Activated B cell treated with CpG ODN at 0.5 μM for 24 hours (primary cell): Measurements from ENCODE around the gene TRMT10B. TPM values are rescaled to one million over a fixed set of nuclear protein-coding genes. Genes with fewer than 3 reads are reported as not detected.
"Not testable (repeated sequence)": the region's sequence is repeated elsewhere in the genome, so short reads cannot be mapped to it uniquely, and the experiment has no call there.

Experiments used
- ATAC-seq: fragments of 200-7000 bp; cut with Tn5 transposase; one replicate; pipeline ENCODE4 v1.10.0; 2021; ENCODE audit warnings: low read depth, mild to moderate bottlenecking, moderate library complexity
- CTCF ChIA-PET: fragments of 350-600 bp; sonication (Branson Sonifier 250); formaldehyde crosslinking; loops from one replicate; lab custom pipeline; 2021; ENCODE audit warnings: antibody characterized with exemption; lab: Charles Lee
- POLR2A ChIA-PET: fragments of 350-600 bp; sonication (Branson Sonifier 250); formaldehyde crosslinking; loops from one replicate; lab custom pipeline; 2021; ENCODE audit warnings: antibody characterized with exemption; lab: Charles Lee
- DNase-seq: peaks from one replicate; pipeline ENCODE4 v3.0.0; 2022
- H3K27ac Mint-ChIP-seq: one replicate; pipeline ENCODE4 v1.8.0; 2020; ENCODE audit warnings: mixed read lengths
- H3K27me3 Mint-ChIP-seq: one replicate; pipeline ENCODE4 v1.8.0; 2021; ENCODE audit warnings: mixed read lengths
- H3K36me3 Mint-ChIP-seq: one replicate; pipeline ENCODE4 v1.8.0; 2021; ENCODE audit warnings: low read depth, mixed read lengths
- H3K4me1 Mint-ChIP-seq: one replicate; pipeline ENCODE4 v1.8.0; 2021; ENCODE audit warnings: mixed read lengths
- H3K4me3 Mint-ChIP-seq: one replicate; pipeline ENCODE4 v1.8.0; 2020; ENCODE audit warnings: mild to moderate bottlenecking, mixed read lengths
- H3K9me3 Mint-ChIP-seq: one replicate; pipeline ENCODE4 v1.8.0; 2020; ENCODE audit warnings: mixed read lengths
- intact Hi-C: fragments of 100-400 bp; cut with micrococcal nuclease; formaldehyde crosslinking; loops from one replicate; pipeline ENCODE4 v1.15.1; 2024
- total RNA-seq: library from RNA; stranded (reverse); gene quantifications from 2 replicates; pipeline ENCODE4 v1.2.3, GENCODE V29; 2022
- TF ChIP-seq, protein P1 (sequence below): fragments of 200-600 bp; IDR thresholded peaks from one replicate; pipeline ENCODE4 v1.8.0; 2022; ENCODE audit warnings: antibody characterized with exemption, mild to moderate bottlenecking

Gene TRMT10B
- total RNA-seq, 1 donor from 2014 or later: 15.0 TPM

DNA sequence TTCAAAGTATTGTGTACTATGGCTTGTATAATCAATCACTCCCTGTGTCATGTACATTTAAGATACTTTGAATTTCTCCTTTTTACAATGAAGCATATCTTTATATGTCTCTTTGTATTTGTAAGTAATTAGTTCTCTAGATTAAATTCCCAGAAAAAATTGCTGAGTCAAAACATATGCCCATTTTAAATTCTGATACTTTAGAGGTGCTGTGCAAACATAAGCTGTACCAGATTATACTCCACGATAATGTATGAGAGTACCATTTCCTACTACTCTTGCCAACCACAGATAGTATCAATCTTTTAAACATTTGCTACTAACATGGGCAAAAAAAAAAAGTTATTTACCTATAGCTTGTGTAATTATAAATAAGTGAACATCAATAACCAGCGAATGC lies 65.2 kb downstream of the TRMT10B start:
- DNase-seq (no peak), ATAC-seq (no peak)
- ChIA-PET POLR2A (interaction anchor here (0.7 kb wide), 1 partner anchor 12 kb away, joined by 3 read pairs; no protein-coding TSS in a partner anchor), CTCF (no interaction called here)
- no peaks in the 10 kb centered on the region for H3K4me1 Mint-ChIP-seq
- TF ChIP-seq, protein P1, sequence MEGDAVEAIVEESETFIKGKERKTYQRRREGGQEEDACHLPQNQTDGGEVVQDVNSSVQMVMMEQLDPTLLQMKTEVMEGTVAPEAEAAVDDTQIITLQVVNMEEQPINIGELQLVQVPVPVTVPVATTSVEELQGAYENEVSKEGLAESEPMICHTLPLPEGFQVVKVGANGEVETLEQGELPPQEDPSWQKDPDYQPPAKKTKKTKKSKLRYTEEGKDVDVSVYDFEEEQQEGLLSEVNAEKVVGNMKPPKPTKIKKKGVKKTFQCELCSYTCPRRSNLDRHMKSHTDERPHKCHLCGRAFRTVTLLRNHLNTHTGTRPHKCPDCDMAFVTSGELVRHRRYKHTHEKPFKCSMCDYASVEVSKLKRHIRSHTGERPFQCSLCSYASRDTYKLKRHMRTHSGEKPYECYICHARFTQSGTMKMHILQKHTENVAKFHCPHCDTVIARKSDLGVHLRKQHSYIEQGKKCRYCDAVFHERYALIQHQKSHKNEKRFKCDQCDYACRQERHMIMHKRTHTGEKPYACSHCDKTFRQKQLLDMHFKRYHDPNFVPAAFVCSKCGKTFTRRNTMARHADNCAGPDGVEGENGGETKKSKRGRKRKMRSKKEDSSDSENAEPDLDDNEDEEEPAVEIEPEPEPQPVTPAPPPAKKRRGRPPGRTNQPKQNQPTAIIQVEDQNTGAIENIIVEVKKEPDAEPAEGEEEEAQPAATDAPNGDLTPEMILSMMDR: no peak
- H3K36me3 Mint-ChIP-seq: peaks cover 39% of the 10 kb centered on the region
- H3K9me3 Mint-ChIP-seq: no peaks in the 10 kb centered on the region
- no peak overlapping the region for H3K27ac Mint-ChIP-seq
- no peaks in the 10 kb centered on the region for H3K27me3 Mint-ChIP-seq
- intact Hi-C loops: no loop called here
- no peak overlapping the region for H3K4me3 Mint-ChIP-seq

DNA sequence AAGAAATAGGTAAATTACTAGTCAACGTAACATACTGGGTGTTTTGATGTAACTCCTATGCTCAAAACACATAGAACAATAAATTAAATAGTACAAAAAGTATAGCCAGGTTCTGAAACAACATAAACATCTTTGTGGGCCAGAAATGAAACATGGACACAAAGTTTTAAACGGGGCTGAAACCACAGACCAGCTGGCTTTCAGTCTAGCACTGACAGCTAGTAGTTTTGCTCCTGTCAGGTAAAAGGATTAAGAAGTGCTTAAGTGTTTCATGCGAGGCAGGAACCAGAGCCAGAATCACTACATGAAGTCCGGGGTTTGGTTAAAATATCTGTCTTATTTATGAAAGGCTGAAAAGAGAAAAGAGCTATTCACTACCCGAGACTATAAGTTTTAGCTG lies 66.5 kb downstream of the TRMT10B start:
- no peak for DNase-seq
- ChIA-PET CTCF (no interaction called here), POLR2A (no interaction called here)
- Mint-ChIP-seq H3K4me3 (no peak overlapping the region), H3K9me3 (no peaks in the 10 kb centered on the region), H3K27ac (no peak overlapping the region), H3K36me3 (peaks cover 49% of the 10 kb centered on the region), H3K27me3 (no peaks in the 10 kb centered on the region), H3K4me1 (no peaks in the 10 kb centered on the region)
- no peak for ATAC-seq
- intact Hi-C loops: no loop called here
- TF ChIP-seq, protein P1: no peak

DNA sequence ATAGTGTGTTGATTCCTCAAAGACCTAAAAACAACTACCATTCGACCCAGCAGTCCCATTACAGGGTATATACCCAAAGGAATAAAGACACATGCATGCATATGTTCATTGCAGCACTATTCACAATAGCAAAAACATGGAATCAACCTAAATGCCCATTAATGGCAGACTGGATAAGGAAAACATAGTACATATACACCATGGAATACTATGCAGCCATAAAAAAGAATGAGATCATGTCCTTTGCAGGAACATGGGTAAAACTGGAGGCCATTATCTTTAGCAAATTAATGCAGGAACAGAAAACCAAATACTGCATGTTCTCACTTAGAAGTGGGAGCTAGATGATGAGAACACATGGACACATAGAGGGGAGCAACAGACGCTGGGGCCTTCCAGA lies 71.6 kb downstream of the TRMT10B start:
- intact Hi-C loops, CTCF ChIA-PET, DNase-seq, H3K9me3 Mint-ChIP-seq, POLR2A ChIA-PET, H3K27ac Mint-ChIP-seq, H3K27me3 Mint-ChIP-seq, H3K4me3 Mint-ChIP-seq, ATAC-seq, H3K4me1 Mint-ChIP-seq: not testable (repeated sequence)
- peaks cover 70% of the 10 kb centered on the region for H3K36me3 Mint-ChIP-seq

DNA sequence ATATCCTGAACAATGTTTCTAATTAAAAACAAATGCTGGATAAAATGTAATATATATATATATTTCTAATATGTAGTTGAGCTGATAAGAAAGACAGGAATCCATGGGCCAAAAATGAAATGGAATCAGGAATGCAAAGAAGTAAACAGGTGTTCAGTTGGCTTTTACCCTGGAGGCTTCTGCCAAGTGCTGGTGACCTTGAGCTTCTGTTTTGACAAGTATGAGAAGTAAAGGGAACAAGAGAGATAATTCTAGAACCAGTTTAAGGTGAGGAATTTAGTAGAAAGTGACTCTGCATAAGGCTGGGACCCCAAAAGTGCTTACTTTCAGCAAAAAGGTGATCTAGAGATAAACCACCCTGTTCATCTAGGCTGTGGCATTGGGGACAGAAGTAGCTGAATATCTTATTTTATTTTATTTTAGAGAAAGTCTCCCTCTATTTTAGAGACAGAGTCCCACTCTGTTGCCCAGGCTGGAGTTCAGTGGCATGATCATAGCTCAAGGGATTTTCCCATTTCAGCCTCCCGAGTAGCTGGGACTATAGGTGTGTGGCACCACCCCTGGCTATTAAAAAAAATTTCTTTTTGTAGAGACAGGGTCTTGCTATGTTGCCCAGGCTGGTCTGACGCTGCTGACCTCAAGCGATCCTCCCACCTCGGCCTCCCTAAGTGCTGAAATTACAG lies 74.0 kb downstream of the TRMT10B start:
- TF ChIP-seq, protein P1: no peak
- Mint-ChIP-seq H3K9me3 (no peaks in the 10 kb centered on the region), H3K36me3 (peaks cover 52% of the 10 kb centered on the region), H3K27ac (no peak overlapping the region), H3K4me3 (no peak overlapping the region), H3K27me3 (no peaks in the 10 kb centered on the region), H3K4me1 (no peaks in the 10 kb centered on the region)
- ATAC-seq: no peak
- intact Hi-C loops: no loop called here
- POLR2A ChIA-PET: no interaction called here
- CTCF ChIA-PET: no interaction called here
- DNase-seq: no peak

Other genes with a start within 250 kb of the TRMT10B start
- 29.8 and 39.4 TPM in 2 replicates for gene FBXO10, start 177.4 kb upstream of the TRMT10B start, total RNA-seq
- 77.8 and 80.3 TPM in 2 replicates for gene TOMM5, start 161.2 kb upstream of the TRMT10B start, total RNA-seq
- 0.07 TPM in 1 of 2 replicates, not detected in the other for gene FRMPD1, start 102.9 kb upstream of the TRMT10B start, total RNA-seq
- gene EXOSC3, start 31.3 kb downstream of the TRMT10B start, total RNA-seq: 63.8 and 69.9 TPM in 2 replicates
- 16.8 and 19.1 TPM in 2 replicates for gene DCAF10, start 47.0 kb downstream of the TRMT10B start, total RNA-seq
- gene SLC25A51, start 150.3 kb downstream of the TRMT10B start, total RNA-seq: 30.5 and 33.9 TPM in 2 replicates